ENCODE data around the gene CACNA2D1.

- TF ChIP-seq CTCF (IDR thresholded peaks at IDR 0.05) (no peak), ZFX (IDR thresholded peaks at IDR 0.05; ENCODE audit: borderline replicate concordance) (no peak)
Observed at GRCh38 chr7:82163586-82163985, 280.0 kb downstream of the CACNA2D1 start.

Data from 22Rv1 (cell line).